K562 treated with DMSO at 1 percent for 48 hours (cell line): ENCODE results near the gene RAB6D. TPM values are rescaled to one million over a fixed set of nuclear protein-coding genes. Genes with fewer than 3 reads are reported as not detected.

Experiments
- total RNA-seq: library from RNA; unstranded; fragments of 300-600 nt; gene quantifications from 2 replicates; pipeline ENCODE4 v1.2.3, GENCODE V29; 2022; ENCODE audit warnings: low replicate concordance; ENCODE audit errors: extremely low read depth

Gene RAB6D
- total RNA-seq = not detected in 2 replicates

DNA sequence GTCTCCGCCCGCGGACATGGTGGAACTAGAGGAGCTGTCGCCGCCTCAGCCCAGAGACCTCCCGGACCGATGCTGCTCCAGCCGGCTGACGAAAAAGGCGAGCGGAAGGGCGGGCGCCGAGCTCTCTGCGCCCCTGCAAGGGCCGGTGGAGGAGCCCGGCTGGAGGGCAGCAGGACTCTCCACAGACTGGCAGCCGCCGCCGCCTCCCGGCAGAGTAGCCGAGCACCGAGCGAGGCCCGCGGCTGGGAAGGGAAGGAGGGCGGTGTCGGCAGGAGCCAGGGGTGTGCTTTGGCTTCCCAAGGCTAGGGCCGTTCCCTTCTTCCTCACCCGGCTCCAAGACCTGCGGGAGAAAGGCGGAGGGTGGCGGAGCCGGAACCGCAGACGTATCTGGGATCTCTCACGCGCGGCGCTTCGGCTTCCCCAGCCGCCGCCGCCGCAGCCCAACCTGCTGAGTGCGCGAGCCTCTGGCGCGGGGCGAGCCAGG, at the start of gene RAB6D:
Gene RAB6D, minus strand, starts transcription at position 466 of the 484 bp plus-strand sequence. Its CDS starts 448 bp downstream, at position 18.

Other genes starting within 250 kb of the RAB6D start
- not detected in 2 replicates for gene POTEE, start 154.6 kb downstream of the RAB6D start, total RNA-seq
- not detected in 2 replicates for gene TUBA3D, start 112.0 kb upstream of the RAB6D start, total RNA-seq
- not detected in 2 replicates for gene MZT2A, start 128.2 kb upstream of the RAB6D start, total RNA-seq
- not detected in 2 replicates for gene CCDC74A, start 163.7 kb upstream of the RAB6D start, total RNA-seq